Transverse colon (tissue), 4 donors: ENCODE data around the gene FAM13A.

Experiments
- POLR2A ChIP-seq: fragments of 450-650 bp; IDR thresholded peaks from one replicate; pipeline ENCODE4 v1.6.1; 2016; ENCODE audit warnings: antibody characterized with exemption, mild to moderate bottlenecking, moderate library complexity
- POLR2AphosphoS5 ChIP-seq, 3 donors: sonication (generic); formaldehyde crosslinking; IDR thresholded peaks; one replicate each; pipeline ENCODE4 v1.6.1; 2016; ENCODE audit warnings: antibody characterized with exemption in 3 of 3
- TF ChIP-seq, protein P1 (sequence below), 5 experiments: fragments of 200-600 bp in 3 of 5; fragments of 450-650 bp in 2 of 5; sonication (generic) in 3 of 5; IDR thresholded peaks; 1 replicate in 2 of 5; 2 replicates in 3 of 5; pipeline ENCODE4 v1.5.1; 2016 to 2017; ENCODE audit warnings: antibody characterized with exemption in 5 of 5, inconsistent platforms in 3 of 5, mild to moderate bottlenecking in 2 of 5, moderate library complexity in 1 of 5

DNA sequence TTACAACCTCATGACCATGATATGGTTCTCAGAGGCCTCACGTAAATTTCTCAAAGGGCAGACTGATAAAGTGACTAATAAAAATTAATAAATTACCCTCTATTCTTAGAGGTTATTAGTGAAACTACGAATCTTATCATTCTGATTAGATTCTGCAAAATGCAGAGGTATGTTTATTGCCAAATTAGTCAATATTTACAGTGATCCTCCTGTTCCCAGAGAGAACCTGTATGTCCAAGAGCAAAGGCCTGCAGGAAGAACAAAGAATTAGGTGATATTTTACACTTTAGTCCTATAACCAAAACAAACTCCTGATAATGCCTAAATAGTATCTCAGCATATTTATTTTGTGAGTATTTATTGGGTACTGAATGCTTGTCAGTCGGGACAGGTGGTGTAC is 58.1 kb downstream of the FAM13A start:
- TF ChIP-seq POLR2AphosphoS5 (IDR thresholded peaks at IDR 0.05) = no peak
- TF ChIP-seq, protein P1, sequence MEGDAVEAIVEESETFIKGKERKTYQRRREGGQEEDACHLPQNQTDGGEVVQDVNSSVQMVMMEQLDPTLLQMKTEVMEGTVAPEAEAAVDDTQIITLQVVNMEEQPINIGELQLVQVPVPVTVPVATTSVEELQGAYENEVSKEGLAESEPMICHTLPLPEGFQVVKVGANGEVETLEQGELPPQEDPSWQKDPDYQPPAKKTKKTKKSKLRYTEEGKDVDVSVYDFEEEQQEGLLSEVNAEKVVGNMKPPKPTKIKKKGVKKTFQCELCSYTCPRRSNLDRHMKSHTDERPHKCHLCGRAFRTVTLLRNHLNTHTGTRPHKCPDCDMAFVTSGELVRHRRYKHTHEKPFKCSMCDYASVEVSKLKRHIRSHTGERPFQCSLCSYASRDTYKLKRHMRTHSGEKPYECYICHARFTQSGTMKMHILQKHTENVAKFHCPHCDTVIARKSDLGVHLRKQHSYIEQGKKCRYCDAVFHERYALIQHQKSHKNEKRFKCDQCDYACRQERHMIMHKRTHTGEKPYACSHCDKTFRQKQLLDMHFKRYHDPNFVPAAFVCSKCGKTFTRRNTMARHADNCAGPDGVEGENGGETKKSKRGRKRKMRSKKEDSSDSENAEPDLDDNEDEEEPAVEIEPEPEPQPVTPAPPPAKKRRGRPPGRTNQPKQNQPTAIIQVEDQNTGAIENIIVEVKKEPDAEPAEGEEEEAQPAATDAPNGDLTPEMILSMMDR (IDR thresholded peaks at IDR 0.05) = no peak
- no peak for TF ChIP-seq POLR2A
